ENCODE results near the gene MPRIP. TPM values are rescaled to one million over a fixed set of nuclear protein-coding genes. Genes with fewer than 3 reads are reported as not detected.
"Not testable (repeated sequence)": the region's sequence is repeated elsewhere in the genome, so short reads cannot be mapped to it uniquely, and the experiment has no call there.

Gene MPRIP
- total RNA-seq, 1 donor from 2014 or later, result 93.3 TPM

GRCh38 chr17:17158506-17158905 lies 116.2 kb downstream of the MPRIP start:
- not testable (repeated sequence) for ATAC-seq; DNase-seq (ENCODE audit: low spot score)

- DNase-seq (ENCODE audit: low spot score) (no peak), ATAC-seq (no peak)
These were observed 117.3 kb downstream of the MPRIP start for GRCh38 chr17:17159571-17159970.

- DNase-seq (ENCODE audit: low spot score), result no peak
- ATAC-seq, result no peak
These were observed 118.9 kb downstream of the MPRIP start for GRCh38 chr17:17161121-17161520.

GRCh38 chr17:17161759-17162158 lies 119.5 kb downstream of the MPRIP start:
- ATAC-seq (no peak), DNase-seq (ENCODE audit: low spot score) (no peak)

- DNase-seq (ENCODE audit: low spot score) (no peak), ATAC-seq (no peak)
These were observed 121.9 kb downstream of the MPRIP start for GRCh38 chr17:17164156-17164555.

GRCh38 chr17:17164676-17165075 lies 122.4 kb downstream of the MPRIP start:
- ATAC-seq (no peak), DNase-seq (ENCODE audit: low spot score) (no peak)

GRCh38 chr17:17165666-17166308 lies 123.5 kb downstream of the MPRIP start:
- DNase-seq (ENCODE audit: low spot score), result no peak
- no peak for ATAC-seq

GRCh38 chr17:17166446-17166845 lies 124.2 kb downstream of the MPRIP start:
- DNase-seq (ENCODE audit: low spot score), result no peak
- no peak for ATAC-seq

- ATAC-seq, result no peak
- no peak for DNase-seq (ENCODE audit: low spot score)
These were observed 125.1 kb downstream of the MPRIP start for GRCh38 chr17:17167356-17167755.

GRCh38 chr17:17167986-17168385 lies 125.7 kb downstream of the MPRIP start:
- no peak for DNase-seq (ENCODE audit: low spot score)
- ATAC-seq, result no peak

GRCh38 chr17:17168401-17168800 lies 126.1 kb downstream of the MPRIP start:
- DNase-seq (ENCODE audit: low spot score) (no peak), ATAC-seq (no peak)

- no peak for ATAC-seq
These were observed 127.1 kb downstream of the MPRIP start for GRCh38 chr17:17169396-17169795.

GRCh38 chr17:17170346-17170985 lies 128.2 kb downstream of the MPRIP start:
- DNase-seq (ENCODE audit: low spot score) (no peak), ATAC-seq (no peak)

More at GRCh38 chr17:17169396-17169795, 127.1 kb downstream of the MPRIP start:
- DNase-seq (ENCODE audit: low spot score), result no peak

GRCh38 chr17:17171186-17171585 lies 128.9 kb downstream of the MPRIP start:
- ATAC-seq, result no peak
- no peak for DNase-seq (ENCODE audit: low spot score)

- ATAC-seq (peak; percentile 48), DNase-seq (ENCODE audit: low spot score) (no peak)
These were observed 130.0 kb downstream of the MPRIP start for GRCh38 chr17:17172001-17172939.

- ATAC-seq (no peak), DNase-seq (ENCODE audit: low spot score) (no peak)
These were observed 130.7 kb downstream of the MPRIP start for GRCh38 chr17:17172990-17173389.

- ATAC-seq (no peak), DNase-seq (ENCODE audit: low spot score) (no peak)
These were observed 131.7 kb downstream of the MPRIP start for GRCh38 chr17:17173921-17174320.

- no peak for ATAC-seq
- no peak for DNase-seq (ENCODE audit: low spot score)
These were observed 133.1 kb downstream of the MPRIP start for GRCh38 chr17:17175340-17175739.

- ATAC-seq, result no peak
- no peak for DNase-seq (ENCODE audit: low spot score)
These were observed 133.7 kb downstream of the MPRIP start for GRCh38 chr17:17175917-17176316.

GRCh38 chr17:17176341-17176740 lies 134.1 kb downstream of the MPRIP start:
- ATAC-seq, result no peak
- no peak for DNase-seq (ENCODE audit: low spot score)

- DNase-seq (ENCODE audit: low spot score), result no peak
- ATAC-seq, result no peak
These were observed 134.9 kb downstream of the MPRIP start for GRCh38 chr17:17177176-17177575.
